Ascending aorta (tissue), 2 donors: ENCODE results near the gene VEPH1. TPM values are rescaled to one million over a fixed set of nuclear protein-coding genes. Genes with fewer than 3 reads are reported as not detected.

Experiments
- DNase-seq, 2 donors: peaks; one replicate each; pipeline ENCODE4 v3.0.0-alpha.2; 2019; ENCODE audit warnings: low spot score in 2 of 2
- H3K27ac ChIP-seq, 2 donors: fragments of 200-600 bp; sonication (generic); one replicate each; pipeline ENCODE4 v1.5.1; 2016 to 2017; ENCODE audit warnings: mild to moderate bottlenecking in 1 of 2
- H3K27me3 ChIP-seq: fragments of 200-600 bp; sonication (generic); one replicate; pipeline ENCODE4 v1.5.1; 2017
- H3K36me3 ChIP-seq, 2 donors: fragments of 200-600 bp; sonication (generic); one replicate each; pipeline ENCODE4 v1.5.1; 2016
- H3K4me1 ChIP-seq, 2 donors: fragments of 200-600 bp; sonication (generic); one replicate each; pipeline ENCODE4 v1.5.1; 2016 to 2017; ENCODE audit warnings: mild to moderate bottlenecking in 1 of 2
- H3K4me3 ChIP-seq, 2 donors: fragments of 200-600 bp; sonication (generic); one replicate each; pipeline ENCODE4 v1.5.1; 2016 to 2017; ENCODE audit warnings: mild to moderate bottlenecking in 1 of 2
- H3K9me3 ChIP-seq, 2 donors: fragments of 200-600 bp; sonication (generic); one replicate each; pipeline ENCODE4 v1.5.1; 2016
- CTCF ChIP-seq, 3 experiments: fragments of 200-600 bp in 2 of 3; fragments of 450-650 bp in 1 of 3; sonication (generic) in 2 of 3; IDR thresholded peaks; one replicate each; pipeline ENCODE4 v1.5.1; 2016 to 2019; ENCODE audit warnings: antibody characterized with exemption in 3 of 3, mild to moderate bottlenecking in 1 of 3, moderate library complexity in 1 of 3
- intact Hi-C: fragments of 100-400 bp; cut with DNase I; formaldehyde crosslinking; loops from one replicate; pipeline ENCODE4 v1.15.1; 2023
- total RNA-seq: library from RNA; depleted of rRNA; stranded (reverse); fragments of >200 nt; gene quantifications from one replicate; pipeline ENCODE4 v1.1.0, GENCODE V29; 2016

Gene VEPH1
- total RNA-seq, 1 donor from 2014 or later, result 2.2 TPM

- H3K27ac ChIP-seq, result no peak overlapping the region
- DNase-seq, result no peak
- H3K36me3 ChIP-seq, result no peaks in the 10 kb centered on the region
- intact Hi-C loops, result no loop called here
- no peak overlapping the region for H3K4me3 ChIP-seq
- no peaks in the 10 kb centered on the region for H3K4me1 ChIP-seq
- no peak for TF ChIP-seq CTCF (IDR thresholded peaks at IDR 0.05)
- H3K27me3 ChIP-seq, result no peaks in the 10 kb centered on the region
- H3K9me3 ChIP-seq, result no peaks in the 10 kb centered on the region
These were observed 108.8 kb downstream of the VEPH1 start for GRCh38 chr3:157394411-157394810.

- Histone ChIP-seq H3K4me3 (no peak overlapping the region), H3K27ac (no peak overlapping the region), H3K36me3 (no peaks in the 10 kb centered on the region), H3K4me1 (no peaks in the 10 kb centered on the region), H3K27me3 (no peaks in the 10 kb centered on the region), H3K9me3 (no peaks in the 10 kb centered on the region)
- intact Hi-C loops, result no loop called here
- no peak for DNase-seq
- no peak for TF ChIP-seq CTCF (IDR thresholded peaks at IDR 0.05)
These were observed 110.1 kb downstream of the VEPH1 start for GRCh38 chr3:157393113-157393512.

- no peak for DNase-seq
- intact Hi-C loops, result no loop called here
- no peak for TF ChIP-seq CTCF (IDR thresholded peaks at IDR 0.05)
- no peaks in the 10 kb centered on the region for H3K36me3 ChIP-seq
- no peak overlapping the region for H3K27ac ChIP-seq
- no peaks in the 10 kb centered on the region for H3K27me3 ChIP-seq
- H3K4me1 ChIP-seq, result no peaks in the 10 kb centered on the region
- H3K4me3 ChIP-seq, result no peak overlapping the region
- no peaks in the 10 kb centered on the region for H3K9me3 ChIP-seq
These were observed 111.1 kb downstream of the VEPH1 start for GRCh38 chr3:157392104-157392503.

GRCh38 chr3:157390713-157391515, 112.3 kb downstream of the VEPH1 start:
- no peak for DNase-seq
- Histone ChIP-seq H3K9me3 (no peaks in the 10 kb centered on the region), H3K27me3 (no peaks in the 10 kb centered on the region)

GRCh38 chr3:157388976-157389375, 114.2 kb downstream of the VEPH1 start:
- no peaks in the 10 kb centered on the region for H3K27me3 ChIP-seq
- H3K9me3 ChIP-seq, result no peaks in the 10 kb centered on the region
- DNase-seq, result no peak
- H3K36me3 ChIP-seq, result no peaks in the 10 kb centered on the region
- H3K4me1 ChIP-seq, result no peaks in the 10 kb centered on the region
- no peak overlapping the region for H3K4me3 ChIP-seq
- no peak overlapping the region for H3K27ac ChIP-seq
- no peak for TF ChIP-seq CTCF (IDR thresholded peaks at IDR 0.05)
- intact Hi-C loops, result no loop called here

More at GRCh38 chr3:157390713-157391515, 112.3 kb downstream of the VEPH1 start:
- no peak for TF ChIP-seq CTCF (IDR thresholded peaks at IDR 0.05)
- Histone ChIP-seq H3K36me3 (no peaks in the 10 kb centered on the region), H3K27ac (no peak overlapping the region), H3K4me1 (no peaks in the 10 kb centered on the region), H3K4me3 (no peak overlapping the region)
- intact Hi-C loops, result no loop called here
